Neural crest cell (in vitro differentiated cells): ENCODE data around the gene ZP3. TPM values are rescaled to one million over a fixed set of nuclear protein-coding genes. Genes with fewer than 3 reads are reported as not detected.
A peak's percentile ranks its signal among the peaks of the same experiment; 100 is the strongest.
"Not testable (repeated sequence)": the region's sequence is repeated elsewhere in the genome, so short reads cannot be mapped to it uniquely, and the experiment has no call there.

Source experiments
- DNase-seq: peaks from one replicate; pipeline ENCODE4 v3.0.0; 2021; ENCODE audit warnings: low read depth, mixed read lengths, low spot score
- H3K27ac Mint-ChIP-seq: one replicate; pipeline ENCODE4 v1.8.0; 2021; ENCODE audit warnings: mild to moderate bottlenecking, mixed read lengths; ENCODE audit not compliant: unreplicated experiment
- H3K27me3 Mint-ChIP-seq: 2 replicates; pipeline ENCODE4 v1.8.0; 2021; ENCODE audit warnings: low read depth, mild to moderate bottlenecking, mixed read lengths
- H3K36me3 Mint-ChIP-seq: 2 replicates; pipeline ENCODE4 v1.8.0; 2021; ENCODE audit warnings: low read depth, mild to moderate bottlenecking, mixed read lengths
- H3K4me1 Mint-ChIP-seq: 2 replicates; pipeline ENCODE4 v1.8.0; 2021; ENCODE audit warnings: mixed read lengths
- H3K4me3 Mint-ChIP-seq: one replicate; pipeline ENCODE4 v1.8.0; 2021; ENCODE audit warnings: mild to moderate bottlenecking, mixed read lengths
- H3K9me3 Mint-ChIP-seq: 2 replicates; pipeline ENCODE4 v1.8.0; 2021; ENCODE audit warnings: mixed read lengths
- total RNA-seq: library from RNA; stranded (reverse); gene quantifications from 2 replicates; pipeline ENCODE4 v1.2.1, GENCODE V29; 2021
- TF ChIP-seq, protein P1 (sequence below): fragments of 200-600 bp; sonication (generic); conservative IDR thresholded peaks from 2 replicates; pipeline ENCODE4 v1.5.0; 2021; ENCODE audit warnings: antibody characterized with exemption, mild to moderate bottlenecking

ZP3 gene
- total RNA-seq, 1 donor from 2014 or later = 0.49 TPM

DNA sequence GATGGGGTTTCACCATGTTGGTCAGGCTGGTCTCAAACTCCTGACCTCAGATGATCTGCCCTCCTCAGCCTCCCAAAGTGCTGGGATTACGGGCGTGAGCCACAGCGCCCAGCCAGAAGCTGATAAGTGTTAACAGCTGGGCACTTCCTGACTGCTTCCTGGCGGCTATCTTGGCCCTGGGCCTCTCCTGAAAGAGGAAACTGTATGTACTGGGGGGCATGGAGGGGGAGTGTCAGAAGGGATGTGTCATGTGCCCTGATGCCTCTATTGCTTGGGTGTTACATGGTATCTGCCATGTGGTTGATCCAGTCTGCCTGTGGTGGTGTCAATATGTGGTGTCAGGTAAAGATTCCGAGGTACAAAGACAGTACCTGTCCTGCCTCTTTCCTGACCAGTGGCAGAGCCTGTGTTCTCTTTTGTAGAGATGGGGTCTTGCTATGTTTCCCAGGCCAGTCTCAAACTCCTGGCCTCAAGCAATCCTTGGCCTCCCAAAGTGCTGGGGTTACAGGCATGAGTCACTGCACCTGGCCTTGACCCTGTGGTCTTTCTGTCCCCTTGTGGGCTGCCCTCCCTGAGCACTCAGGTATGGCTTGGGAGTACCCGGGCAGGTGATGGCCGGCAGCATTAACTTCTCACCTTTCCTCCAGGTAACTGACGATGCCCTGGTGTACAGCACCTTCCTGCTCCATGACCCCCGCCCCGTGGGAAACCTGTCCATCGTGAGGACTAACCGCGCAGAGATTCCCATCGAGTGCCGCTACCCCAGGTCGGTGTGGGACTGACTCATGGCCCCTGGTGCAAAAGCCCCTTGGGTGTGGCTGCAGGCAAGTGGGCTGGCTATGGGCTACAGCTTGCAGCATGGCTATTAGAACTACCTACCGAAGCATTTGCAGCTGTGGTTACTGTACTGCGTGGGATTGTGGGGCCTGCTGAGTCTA, 4.4 kb downstream of the ZP3 start:
- TF ChIP-seq, protein P1, sequence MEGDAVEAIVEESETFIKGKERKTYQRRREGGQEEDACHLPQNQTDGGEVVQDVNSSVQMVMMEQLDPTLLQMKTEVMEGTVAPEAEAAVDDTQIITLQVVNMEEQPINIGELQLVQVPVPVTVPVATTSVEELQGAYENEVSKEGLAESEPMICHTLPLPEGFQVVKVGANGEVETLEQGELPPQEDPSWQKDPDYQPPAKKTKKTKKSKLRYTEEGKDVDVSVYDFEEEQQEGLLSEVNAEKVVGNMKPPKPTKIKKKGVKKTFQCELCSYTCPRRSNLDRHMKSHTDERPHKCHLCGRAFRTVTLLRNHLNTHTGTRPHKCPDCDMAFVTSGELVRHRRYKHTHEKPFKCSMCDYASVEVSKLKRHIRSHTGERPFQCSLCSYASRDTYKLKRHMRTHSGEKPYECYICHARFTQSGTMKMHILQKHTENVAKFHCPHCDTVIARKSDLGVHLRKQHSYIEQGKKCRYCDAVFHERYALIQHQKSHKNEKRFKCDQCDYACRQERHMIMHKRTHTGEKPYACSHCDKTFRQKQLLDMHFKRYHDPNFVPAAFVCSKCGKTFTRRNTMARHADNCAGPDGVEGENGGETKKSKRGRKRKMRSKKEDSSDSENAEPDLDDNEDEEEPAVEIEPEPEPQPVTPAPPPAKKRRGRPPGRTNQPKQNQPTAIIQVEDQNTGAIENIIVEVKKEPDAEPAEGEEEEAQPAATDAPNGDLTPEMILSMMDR = no peak
- no peak overlapping the region for H3K4me3 Mint-ChIP-seq
- DNase-seq = no peak
- no peak overlapping the region for H3K27ac Mint-ChIP-seq
- no peaks in the 10 kb centered on the region for H3K27me3 Mint-ChIP-seq
- H3K9me3 Mint-ChIP-seq = no peaks in the 10 kb centered on the region
- H3K4me1 Mint-ChIP-seq = peaks cover under 1% of the 10 kb centered on the region
- no peaks in the 10 kb centered on the region for H3K36me3 Mint-ChIP-seq

DNA sequence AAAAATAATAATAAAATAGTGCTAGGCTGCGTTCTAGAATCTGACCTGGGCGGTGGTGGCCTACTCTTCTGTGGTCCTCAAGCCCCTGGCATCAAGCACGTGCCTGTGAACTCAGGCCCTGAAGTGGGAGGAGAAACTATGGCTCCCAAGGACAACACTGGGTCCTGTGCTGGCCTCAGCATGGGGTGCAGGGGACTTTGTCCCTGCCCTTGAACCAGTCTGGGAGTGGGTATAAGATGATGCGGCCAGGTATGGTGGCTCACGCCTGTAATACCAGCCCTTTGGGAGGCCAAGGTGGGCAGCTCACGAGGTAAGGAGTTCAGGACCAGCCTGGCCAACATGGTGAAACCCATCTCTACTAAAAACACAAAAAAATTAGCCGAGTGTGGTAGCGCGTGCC, 5.5 kb downstream of the ZP3 start:
- H3K4me1 Mint-ChIP-seq = no peaks in the 10 kb centered on the region
- H3K27ac Mint-ChIP-seq = no peak overlapping the region
- H3K9me3 Mint-ChIP-seq = no peaks in the 10 kb centered on the region
- H3K4me3 Mint-ChIP-seq = no peak overlapping the region
- no peak for DNase-seq
- TF ChIP-seq, protein P1 = no peak
- no peaks in the 10 kb centered on the region for H3K27me3 Mint-ChIP-seq
- H3K36me3 Mint-ChIP-seq = no peaks in the 10 kb centered on the region

DNA sequence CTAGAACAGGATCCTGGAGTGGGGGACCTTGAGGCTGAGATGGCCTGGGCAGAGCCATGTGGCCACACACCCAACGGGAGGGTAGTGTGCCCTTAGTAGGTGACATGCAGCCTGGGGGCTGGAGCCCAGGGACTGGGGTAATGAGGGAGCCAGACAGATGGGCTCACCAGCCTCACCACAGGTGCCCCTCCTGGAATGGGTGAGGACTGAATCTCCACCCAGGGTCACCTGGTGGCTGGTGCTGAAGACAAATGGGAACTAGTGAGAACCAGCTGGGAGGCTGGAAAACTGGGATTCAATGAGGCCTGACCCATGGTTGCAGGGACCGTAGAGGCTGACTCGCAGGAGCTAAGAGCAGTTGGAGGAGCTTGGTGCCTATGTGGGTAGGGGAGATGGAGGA, 6.1 kb downstream of the ZP3 start:
- no peaks in the 10 kb centered on the region for H3K4me1 Mint-ChIP-seq
- no peak for DNase-seq
- no peaks in the 10 kb centered on the region for H3K9me3 Mint-ChIP-seq
- no peaks in the 10 kb centered on the region for H3K27me3 Mint-ChIP-seq
- H3K4me3 Mint-ChIP-seq = no peak overlapping the region
- no peaks in the 10 kb centered on the region for H3K36me3 Mint-ChIP-seq
- H3K27ac Mint-ChIP-seq = no peak overlapping the region
- TF ChIP-seq, protein P1 = no peak

DNA sequence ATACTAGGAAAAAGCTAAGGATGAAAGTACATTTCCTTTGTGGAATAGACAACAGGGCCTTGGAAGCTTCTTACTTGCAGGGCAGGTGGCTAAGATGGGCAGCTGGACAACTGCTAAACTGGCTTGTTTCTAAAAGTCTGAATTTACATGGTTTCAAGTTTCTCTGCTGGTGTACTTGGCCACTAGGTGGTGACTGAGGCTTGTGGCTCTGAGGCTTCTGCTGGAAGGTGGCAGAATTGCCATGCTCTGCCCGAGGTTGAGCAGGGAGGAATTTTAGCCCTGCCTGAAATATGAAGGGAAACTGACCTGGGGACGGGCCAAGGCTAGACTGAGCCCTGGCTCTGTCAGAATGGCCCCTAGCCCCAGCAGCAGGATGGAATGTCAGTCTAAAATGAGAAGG, 13.1 kb downstream of the ZP3 start:
- not testable (repeated sequence) for H3K27me3 Mint-ChIP-seq, H3K9me3 Mint-ChIP-seq, H3K4me3 Mint-ChIP-seq, H3K36me3 Mint-ChIP-seq, H3K4me1 Mint-ChIP-seq, H3K27ac Mint-ChIP-seq
- TF ChIP-seq, protein P1 = peak; percentile 75
- peak; percentile 63 for DNase-seq

DNA sequence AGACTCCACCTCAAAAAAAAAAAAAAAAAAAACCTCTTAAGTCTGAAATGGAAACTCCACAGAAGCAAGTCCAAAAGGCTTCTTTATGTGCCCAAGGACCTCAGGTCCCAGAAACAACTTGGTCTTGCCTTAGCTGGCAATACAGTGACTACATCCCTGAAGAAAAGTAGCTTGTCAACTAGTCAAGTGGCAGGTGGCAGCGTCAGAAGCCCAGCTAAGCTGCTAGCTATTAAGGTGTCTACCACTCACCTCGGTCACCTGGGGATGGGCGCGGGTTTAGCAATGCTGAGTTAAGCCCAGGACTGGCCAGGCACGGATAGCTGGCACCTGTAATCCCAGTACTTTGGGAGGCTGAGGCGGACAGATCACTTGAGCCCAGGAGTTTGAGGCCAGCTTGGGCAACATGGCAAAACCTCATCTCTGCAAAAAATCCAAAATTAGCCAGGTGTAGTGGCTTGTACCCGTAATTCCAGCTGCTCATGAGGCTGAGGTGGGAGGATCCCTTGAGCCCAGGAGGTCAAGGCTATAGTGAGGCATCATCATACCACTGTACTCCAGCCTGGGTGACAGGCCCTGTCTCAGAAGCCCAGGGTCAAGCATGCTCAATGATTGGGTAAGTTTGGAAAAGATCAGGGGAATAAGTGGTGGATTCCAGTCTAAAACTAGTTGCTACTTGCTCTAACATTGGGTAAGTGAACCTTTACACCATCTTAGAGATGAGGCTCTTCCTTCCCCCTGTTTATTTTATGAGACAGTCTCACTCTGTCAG, 14.6 kb downstream of the ZP3 start:
- DNase-seq, H3K36me3 Mint-ChIP-seq, H3K4me1 Mint-ChIP-seq, H3K27ac Mint-ChIP-seq, H3K9me3 Mint-ChIP-seq, H3K27me3 Mint-ChIP-seq, H3K4me3 Mint-ChIP-seq: not testable (repeated sequence)

DNA sequence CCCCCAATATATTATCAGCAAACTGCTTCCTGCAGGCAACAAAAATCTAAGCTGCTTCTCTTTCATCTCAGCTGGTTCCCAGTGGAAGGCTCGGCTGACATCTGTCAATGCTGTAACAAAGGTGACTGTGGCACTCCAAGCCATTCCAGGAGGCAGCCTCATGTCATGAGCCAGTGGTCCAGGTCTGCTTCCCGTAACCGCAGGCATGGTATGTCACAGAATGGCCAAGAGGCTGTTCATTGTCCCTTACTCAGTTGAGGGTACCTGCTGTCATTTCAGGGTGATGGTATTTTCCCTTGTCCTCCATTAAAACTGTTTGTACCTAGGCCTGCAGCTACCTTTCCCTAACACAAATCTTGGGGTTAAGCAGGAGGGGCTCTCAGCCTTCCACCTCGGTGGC, 15.7 kb downstream of the ZP3 start:
- H3K36me3 Mint-ChIP-seq, H3K9me3 Mint-ChIP-seq, H3K4me1 Mint-ChIP-seq, DNase-seq, H3K27me3 Mint-ChIP-seq, H3K4me3 Mint-ChIP-seq: not testable (repeated sequence)
- H3K27ac Mint-ChIP-seq = peak overlapping the region; percentile 19

DNA sequence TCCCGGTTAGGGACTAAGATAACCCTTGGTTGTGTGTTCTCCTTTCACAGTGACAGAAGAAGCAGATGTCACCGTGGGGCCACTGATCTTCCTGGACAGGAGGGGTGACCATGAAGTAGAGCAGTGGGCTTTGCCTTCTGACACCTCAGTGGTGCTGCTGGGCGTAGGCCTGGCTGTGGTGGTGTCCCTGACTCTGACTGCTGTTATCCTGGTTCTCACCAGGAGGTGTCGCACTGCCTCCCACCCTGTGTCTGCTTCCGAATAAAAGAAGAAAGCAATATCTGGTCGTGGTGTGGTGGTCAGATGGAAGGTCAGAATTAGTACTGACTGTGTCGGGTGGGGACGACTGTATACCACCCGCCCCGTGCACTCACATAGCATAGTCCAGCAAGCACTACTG, 17.0 kb downstream of the ZP3 start:
- not testable (repeated sequence) for H3K27me3 Mint-ChIP-seq, H3K36me3 Mint-ChIP-seq, H3K9me3 Mint-ChIP-seq, H3K27ac Mint-ChIP-seq, DNase-seq, H3K4me3 Mint-ChIP-seq, H3K4me1 Mint-ChIP-seq

DNA sequence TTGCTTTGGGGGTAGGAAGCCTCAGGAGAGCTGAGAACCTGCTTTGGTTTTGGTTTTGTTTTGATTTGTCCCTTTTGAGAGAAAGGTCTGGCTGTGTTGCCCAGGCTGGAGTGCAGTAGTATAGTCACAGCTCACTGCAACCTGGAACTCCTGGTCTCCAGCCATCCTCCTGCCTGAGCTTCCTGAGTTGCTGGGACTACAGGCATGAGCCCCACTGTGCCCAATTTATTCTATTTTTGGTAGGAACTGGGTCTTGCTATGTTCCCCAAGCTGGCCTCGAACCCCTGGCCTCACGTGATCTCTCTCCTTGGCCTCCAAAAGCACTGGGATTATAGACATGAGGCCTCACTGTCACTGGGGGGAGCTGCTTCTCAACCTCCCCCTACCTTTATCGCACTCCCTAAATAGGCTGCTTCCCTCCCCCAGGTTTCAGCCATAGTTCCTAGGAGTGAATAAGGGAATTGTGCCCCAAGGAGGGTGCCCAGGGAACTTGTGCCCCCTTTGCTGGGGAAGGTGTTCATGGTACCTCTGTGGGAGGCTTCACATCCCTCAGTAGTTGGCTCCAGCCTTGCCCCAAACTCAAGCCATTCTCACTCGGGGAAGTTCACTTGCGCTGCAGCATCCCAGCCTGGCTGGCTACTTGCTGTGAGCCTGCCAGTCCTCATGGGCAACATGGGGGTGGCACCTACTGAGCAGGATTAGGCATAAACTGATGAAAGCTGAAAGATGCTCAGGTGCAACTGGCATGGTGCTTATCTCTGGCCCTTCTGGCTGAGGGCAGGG, 18.1 kb downstream of the ZP3 start:
- H3K27ac Mint-ChIP-seq, H3K4me3 Mint-ChIP-seq, H3K4me1 Mint-ChIP-seq, H3K27me3 Mint-ChIP-seq, H3K36me3 Mint-ChIP-seq, DNase-seq, H3K9me3 Mint-ChIP-seq: not testable (repeated sequence)

DNA sequence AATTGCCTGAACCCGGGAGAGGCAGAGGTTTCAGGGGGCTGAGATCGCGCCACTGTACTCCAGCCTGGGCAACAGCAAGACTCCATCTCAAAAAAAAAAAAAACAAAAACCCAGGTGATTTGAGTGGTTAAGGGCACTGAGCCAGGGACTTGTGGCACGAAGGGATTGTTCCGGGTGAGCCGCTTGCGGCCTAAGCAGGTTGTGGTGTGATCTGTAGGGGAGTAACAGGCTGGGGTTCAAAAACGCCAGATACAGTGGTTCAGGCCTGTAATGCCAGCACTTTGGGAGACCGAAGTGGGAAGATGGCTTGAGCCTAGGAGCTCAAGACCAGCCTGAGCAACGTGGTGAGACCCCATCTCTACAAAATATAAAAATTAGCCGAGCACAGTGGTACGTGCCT, 19.1 kb downstream of the ZP3 start:
- not testable (repeated sequence) for H3K27ac Mint-ChIP-seq, H3K9me3 Mint-ChIP-seq, H3K36me3 Mint-ChIP-seq, DNase-seq, H3K4me1 Mint-ChIP-seq, H3K4me3 Mint-ChIP-seq, H3K27me3 Mint-ChIP-seq
